H1 (cell line): ENCODE results near the gene MRPS9.

Experiments used
- CHD2 ChIP-seq: IDR thresholded peaks from 2 replicates; pipeline ENCODE4 v1.6.1; 2012; ENCODE audit warnings: low read length, improper control_type of control experiment
- CTCF ChIP-seq, 3 experiments: IDR thresholded peaks; 1 replicate in 2 of 3; 2 replicates in 1 of 3; pipeline versions ENCODE4 v1.5.1 to v1.6.1; 2011; ENCODE audit warnings: low read length in 3 of 3, mild to moderate bottlenecking in 3 of 3, inconsistent platforms in 2 of 3, low read depth in 1 of 3, moderate library complexity in 1 of 3; ENCODE audit not compliant: insufficient read depth in 1 of 3; ENCODE audit errors: control extremely low read depth in 1 of 3
- POLR2A ChIP-seq, 2 experiments: IDR thresholded peaks; 1 replicate in 1 of 2; 2 replicates in 1 of 2; pipeline ENCODE4 v1.6.1; 2011; ENCODE audit warnings: low read depth in 2 of 2, low read length in 2 of 2, mild to moderate bottlenecking in 2 of 2; ENCODE audit errors: control extremely low read depth in 1 of 2
- POLR2AphosphoS5 ChIP-seq: IDR thresholded peaks from 2 replicates; pipeline ENCODE4 v1.6.1; 2011; ENCODE audit warnings: low read depth, low read length
- TF ChIP-seq, protein P1 (sequence below): IDR thresholded peaks from 2 replicates; pipeline ENCODE4 v1.6.1; 2011; ENCODE audit warnings: low read length, improper control_type of control experiment

DNA sequence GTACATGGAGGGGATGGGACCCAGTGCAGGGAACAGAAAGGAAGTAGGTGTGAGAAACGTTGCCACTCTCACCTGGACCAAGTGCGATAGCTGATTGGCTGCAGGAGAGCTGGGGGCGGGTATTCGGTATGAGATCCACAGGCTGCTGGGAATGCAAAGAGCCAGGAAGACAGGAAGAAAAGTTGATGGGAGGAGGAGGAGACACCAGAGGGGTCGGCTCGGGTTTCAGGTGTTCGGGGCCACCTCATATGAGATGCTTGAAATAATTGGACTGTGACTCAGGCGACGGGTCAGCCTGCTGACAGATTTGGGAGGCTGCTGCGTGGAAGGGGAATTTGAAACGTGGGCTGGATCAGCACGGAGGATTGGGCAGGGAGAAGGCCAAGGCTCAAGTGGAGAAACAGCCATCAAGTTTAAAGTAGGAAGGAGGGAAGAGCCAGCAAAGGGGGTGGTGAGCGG lies 65.1 kb downstream of the MRPS9 start:
- TF ChIP-seq POLR2AphosphoS5 = no peak
- 0 out of 2 replicates have a peak, but pooled peaks have one; percentile 56 for TF ChIP-seq CHD2
- TF ChIP-seq, protein P1, sequence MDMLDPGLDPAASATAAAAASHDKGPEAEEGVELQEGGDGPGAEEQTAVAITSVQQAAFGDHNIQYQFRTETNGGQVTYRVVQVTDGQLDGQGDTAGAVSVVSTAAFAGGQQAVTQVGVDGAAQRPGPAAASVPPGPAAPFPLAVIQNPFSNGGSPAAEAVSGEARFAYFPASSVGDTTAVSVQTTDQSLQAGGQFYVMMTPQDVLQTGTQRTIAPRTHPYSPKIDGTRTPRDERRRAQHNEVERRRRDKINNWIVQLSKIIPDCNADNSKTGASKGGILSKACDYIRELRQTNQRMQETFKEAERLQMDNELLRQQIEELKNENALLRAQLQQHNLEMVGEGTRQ = no peak
- no peak for TF ChIP-seq POLR2A (IDR thresholded peaks at IDR 0.05; ENCODE audit: control extremely low read depth in 1 of 2, low read depth in 2 of 2, low read length in 2 of 2)
- TF ChIP-seq CTCF (IDR thresholded peaks at IDR 0.05; ENCODE audit: control extremely low read depth in 1 of 3, insufficient read depth in 1 of 3, low read depth in 1 of 3, low read length in 3 of 3) = no peak
